Measurements from ENCODE around the gene BMP4. TPM values are rescaled to one million over a fixed set of nuclear protein-coding genes. Genes with fewer than 3 reads are reported as not detected.

The BMP4 gene
- polyA plus RNA-seq, 1 donor from 2014 or later: not detected

DNA sequence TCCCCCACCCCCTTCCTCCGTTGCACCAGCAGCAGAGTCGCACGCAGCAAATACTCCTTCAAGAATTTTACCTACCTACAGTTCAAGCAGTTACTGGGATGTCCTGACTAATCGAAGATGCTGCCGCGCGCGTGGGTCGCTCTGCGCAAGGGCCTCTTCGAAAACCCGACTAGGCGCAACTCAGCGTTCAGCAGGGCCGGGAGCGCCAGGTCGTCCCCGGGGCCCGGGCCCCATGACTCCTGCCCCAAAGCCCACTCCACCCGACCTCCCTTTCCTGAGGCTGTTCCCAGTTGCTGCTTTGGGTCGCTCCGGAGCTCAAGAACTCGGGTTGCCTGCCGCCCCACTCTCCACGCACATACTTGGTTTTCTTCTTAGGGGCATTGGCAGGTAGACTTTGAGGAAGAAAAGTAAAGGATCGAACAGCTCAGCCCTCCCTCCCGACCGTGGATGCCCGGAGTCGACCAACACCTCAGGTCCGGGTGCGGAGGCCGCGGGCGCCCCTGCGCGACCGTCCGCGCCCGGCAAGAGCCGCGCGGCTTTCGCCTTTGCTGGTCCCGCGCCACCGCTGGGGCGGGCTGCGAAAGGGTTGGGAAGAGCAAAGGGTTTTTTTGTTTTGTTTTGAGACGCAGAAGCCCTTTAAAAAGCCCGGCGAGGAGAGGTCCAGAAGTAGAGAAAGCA is 1.9 kb downstream of the BMP4 start:
- H3K9me3 Mint-ChIP-seq: no peaks in the 10 kb centered on the region

DNA sequence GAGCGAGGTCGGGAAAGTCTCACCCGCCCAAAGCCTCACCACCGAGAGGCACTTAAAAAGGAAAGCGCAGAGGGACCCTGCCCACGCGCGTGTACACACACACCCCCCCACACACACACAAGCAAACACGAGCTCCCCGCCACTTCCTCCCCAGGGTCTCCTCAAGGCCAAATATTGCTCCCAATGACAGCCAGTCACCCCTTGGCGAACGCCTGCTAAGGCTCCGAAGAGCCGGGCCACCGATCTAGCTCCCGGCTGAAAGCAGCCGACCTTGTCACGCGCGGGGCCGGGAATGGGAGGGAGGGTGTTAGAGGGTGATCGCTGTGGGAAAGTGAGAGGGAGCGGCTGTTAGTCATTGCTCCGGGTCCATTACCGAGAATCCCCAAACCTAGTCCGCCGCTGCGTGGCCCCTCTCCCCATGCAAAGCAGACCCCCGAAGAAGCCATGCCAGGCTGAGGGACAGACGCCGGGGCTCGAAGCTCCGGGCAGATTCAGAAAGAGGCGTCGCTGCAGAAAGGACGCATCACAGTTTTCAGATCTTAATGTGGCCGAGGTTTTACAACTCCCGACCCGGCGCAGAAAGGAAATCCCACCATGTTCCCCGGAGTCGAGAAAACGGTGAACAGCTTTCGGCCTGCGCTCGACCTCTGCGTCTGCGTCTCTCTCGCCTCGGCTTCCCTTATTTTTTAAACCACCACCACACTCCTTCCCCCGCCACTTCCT is 2.6 kb downstream of the BMP4 start:
- H3K27ac Mint-ChIP-seq: no peak overlapping the region
- H3K9me3 Mint-ChIP-seq: no peaks in the 10 kb centered on the region
- peak overlapping the region; percentile 43 to 93 (median 84) for H3K4me3 Mint-ChIP-seq

More for the DNA sequence above, 1.9 kb downstream of the BMP4 start:
- Mint-ChIP-seq H3K4me1 (peaks cover 9 to 21% (median 12%) of the 10 kb centered on the region in 3 donors), H3K27me3 (peaks cover 64% of the 10 kb centered on the region), H3K27ac (no peak overlapping the region), H3K4me3 (peak overlapping the region; percentile 43 to 93 (median 84)), H3K36me3 (no peaks in the 10 kb centered on the region)

DNA sequence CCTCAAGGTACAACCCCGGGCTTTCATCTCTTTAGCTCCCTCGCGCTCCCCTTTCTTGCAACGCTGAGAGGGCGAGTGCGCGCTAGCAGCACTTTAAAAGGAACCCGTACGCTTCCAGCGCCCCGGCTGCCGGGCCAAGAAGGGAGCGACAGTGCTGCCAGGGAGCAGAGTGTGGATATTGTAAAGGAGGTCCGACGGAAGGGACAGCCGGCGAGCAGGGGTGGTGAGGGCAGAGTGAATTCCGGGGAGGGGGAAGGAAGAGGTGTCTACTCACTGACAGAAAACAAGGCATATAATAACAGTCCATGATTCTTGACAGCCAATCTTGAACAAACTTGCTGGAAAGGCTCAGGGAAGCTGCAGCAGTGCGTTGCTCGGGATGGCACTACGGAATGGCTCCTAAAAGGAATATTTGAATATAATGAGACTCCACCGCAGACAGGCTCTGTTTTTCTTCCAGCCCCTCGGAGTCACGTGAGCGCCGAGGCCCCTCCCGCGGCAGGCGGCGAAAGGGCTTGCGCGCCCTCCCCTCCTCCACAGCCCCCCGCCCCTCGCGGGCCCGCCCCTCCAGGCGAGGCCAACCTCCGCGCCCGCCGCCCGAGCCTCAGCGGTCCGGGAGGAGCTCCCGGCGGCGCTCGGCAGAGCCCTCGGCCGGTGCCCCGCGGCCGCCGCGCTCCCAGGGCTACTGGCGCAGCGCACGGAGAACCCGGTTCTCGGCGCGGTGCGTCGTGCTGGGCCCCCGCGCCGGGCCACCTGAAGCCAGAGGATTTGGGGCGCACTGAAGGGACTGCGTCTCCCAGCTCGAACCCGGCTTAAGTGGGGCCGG is 3.4 kb downstream of the BMP4 start:
- H3K27me3 Mint-ChIP-seq: peaks cover 61% of the 10 kb centered on the region

More for the DNA sequence above, 2.6 kb downstream of the BMP4 start:
- Mint-ChIP-seq H3K36me3 (no peaks in the 10 kb centered on the region), H3K4me1 (peaks cover 9 to 21% (median 12%) of the 10 kb centered on the region in 3 donors), H3K27me3 (peaks cover 63% of the 10 kb centered on the region)

DNA sequence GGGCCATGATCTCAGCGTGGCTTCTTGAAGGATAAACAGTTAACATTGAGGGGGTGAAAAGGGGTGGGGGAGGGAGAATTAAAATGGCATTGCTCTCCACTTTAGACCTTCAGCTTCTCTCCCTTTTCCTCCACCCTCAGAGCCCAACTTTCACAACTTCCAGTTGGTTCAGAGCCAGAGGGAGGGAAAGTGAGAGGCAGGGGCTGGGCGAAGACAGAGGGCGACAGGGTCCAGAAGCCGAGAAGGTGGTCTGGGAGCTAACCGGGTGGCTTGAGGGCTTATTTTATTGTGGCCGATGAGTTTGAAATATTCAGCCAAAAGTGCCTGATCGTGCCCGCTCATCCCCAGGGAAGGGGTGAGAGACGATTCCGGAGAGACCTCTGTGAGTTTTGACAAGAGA is 4.1 kb downstream of the BMP4 start:
- H3K36me3 Mint-ChIP-seq: no peaks in the 10 kb centered on the region
- no peak overlapping the region for H3K27ac Mint-ChIP-seq
- peak overlapping the region in 3 of 4 donors; percentile 30 to 91 (median 50) for H3K4me3 Mint-ChIP-seq
- no peaks in the 10 kb centered on the region for H3K9me3 Mint-ChIP-seq
- H3K4me1 Mint-ChIP-seq: peaks cover 9 to 21% (median 12%) of the 10 kb centered on the region in 3 donors
- H3K27me3 Mint-ChIP-seq: peaks cover 60% of the 10 kb centered on the region

More for the DNA sequence above, 3.4 kb downstream of the BMP4 start:
- no peaks in the 10 kb centered on the region for H3K36me3 Mint-ChIP-seq
- peaks cover 9 to 21% (median 12%) of the 10 kb centered on the region in 3 donors for H3K4me1 Mint-ChIP-seq
- no peak overlapping the region for H3K27ac Mint-ChIP-seq
- H3K4me3 Mint-ChIP-seq: peak overlapping the region; percentile 45 to 93 (median 84)
- no peaks in the 10 kb centered on the region for H3K9me3 Mint-ChIP-seq

DNA sequence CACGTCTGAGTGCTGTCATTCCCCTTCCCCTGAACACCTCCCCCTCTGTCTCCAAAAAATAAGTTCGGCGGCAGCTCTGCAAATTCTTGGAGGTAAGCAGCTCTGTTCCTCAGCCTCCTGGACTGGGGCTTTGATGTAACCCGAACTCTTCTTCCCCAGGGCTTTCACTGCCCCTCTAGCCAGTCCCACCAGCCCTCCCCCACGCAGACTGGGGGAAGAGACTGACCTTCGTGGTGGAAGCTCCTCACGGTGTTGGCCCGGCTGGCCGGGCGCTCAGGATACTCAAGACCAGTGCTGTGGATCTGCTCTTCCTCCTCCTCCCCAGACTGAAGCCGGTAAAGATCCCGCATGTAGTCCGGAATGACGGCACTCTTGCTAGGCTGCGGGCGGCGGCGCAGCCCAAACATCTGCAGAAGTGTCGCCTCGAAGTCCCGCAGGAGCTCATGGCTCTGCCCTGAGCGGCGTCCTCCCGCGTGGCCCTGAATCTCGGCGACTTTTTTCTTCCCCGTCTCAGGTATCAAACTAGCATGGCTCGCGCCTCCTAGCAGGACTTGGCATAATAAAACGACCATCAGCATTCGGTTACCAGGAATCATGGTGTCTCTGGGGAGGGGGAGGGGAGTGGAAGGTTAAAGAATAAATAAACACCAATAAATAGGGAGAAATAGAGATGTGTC is 4.9 kb downstream of the BMP4 start:
- Mint-ChIP-seq H3K4me3 (peak overlapping the region in 3 of 4 donors; percentile 12 to 56 (median 24)), H3K36me3 (no peaks in the 10 kb centered on the region), H3K27me3 (peaks cover 61% of the 10 kb centered on the region), H3K27ac (peak overlapping the region in 1 of 3 donors; percentile 14), H3K9me3 (no peaks in the 10 kb centered on the region), H3K4me1 (peaks cover 4 to 16% (median 10%) of the 10 kb centered on the region in 3 donors)

DNA sequence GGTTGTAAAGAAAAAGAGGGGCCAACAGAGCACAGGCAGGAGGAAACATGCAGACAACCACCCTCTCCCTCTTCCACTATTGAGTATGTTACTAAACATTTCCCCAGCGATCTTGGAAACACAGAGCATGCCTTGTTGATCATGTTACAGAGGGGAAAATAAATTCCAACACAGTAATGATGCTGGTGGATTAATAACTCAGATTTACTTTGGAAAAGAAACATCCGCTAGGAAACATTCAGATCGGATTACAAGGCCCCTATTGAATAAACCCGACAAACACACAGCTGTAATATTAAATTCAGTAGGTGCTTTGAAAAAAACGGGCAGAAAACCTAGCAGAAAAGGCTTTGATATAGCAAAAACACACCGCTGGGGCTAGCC is 5.4 kb downstream of the BMP4 start:
- no peaks in the 10 kb centered on the region for H3K36me3 Mint-ChIP-seq
- peaks cover 4 to 16% (median 9%) of the 10 kb centered on the region in 3 donors for H3K4me1 Mint-ChIP-seq
- H3K27ac Mint-ChIP-seq: no peak overlapping the region
- H3K27me3 Mint-ChIP-seq: peaks cover 59% of the 10 kb centered on the region
- peak overlapping the region in 1 of 4 donors; percentile 12 for H3K4me3 Mint-ChIP-seq
- no peaks in the 10 kb centered on the region for H3K9me3 Mint-ChIP-seq

DNA sequence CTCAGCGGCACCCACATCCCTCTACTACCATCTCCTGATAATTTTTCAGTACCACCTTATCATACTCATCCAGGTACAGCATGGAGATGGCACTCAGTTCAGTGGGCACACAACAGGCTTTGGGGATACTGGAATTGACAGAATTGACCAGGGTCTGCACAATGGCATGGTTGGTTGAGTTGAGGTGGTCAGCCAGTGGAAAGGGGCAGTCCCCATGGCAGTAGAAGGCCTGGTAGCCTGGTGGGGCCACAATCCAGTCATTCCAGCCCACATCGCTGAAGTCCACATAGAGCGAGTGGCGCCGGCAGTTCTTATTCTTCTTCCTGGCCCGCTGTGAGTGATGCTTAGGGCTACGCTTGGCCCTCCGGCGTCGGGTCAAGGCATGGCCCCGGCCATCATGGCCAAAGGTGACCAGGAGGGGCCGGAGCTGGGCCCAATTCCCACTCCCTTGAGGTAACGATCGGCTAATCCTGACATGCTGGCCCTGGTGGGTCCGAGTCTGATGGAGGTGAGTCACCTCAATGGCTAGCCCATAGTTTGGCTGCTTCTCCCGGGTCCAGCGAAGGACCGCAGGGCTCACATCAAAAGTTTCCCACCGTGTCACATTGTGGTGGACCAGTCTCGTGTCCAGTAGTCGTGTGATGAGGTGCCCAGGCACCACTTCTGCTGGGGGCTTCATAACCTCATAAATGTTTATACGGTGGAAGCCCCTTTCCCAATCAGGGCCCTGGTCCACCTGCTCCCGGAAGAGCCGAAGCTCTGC is 6.4 kb downstream of the BMP4 start:
- Mint-ChIP-seq H3K4me1 (peaks cover 4 to 8% (median 6%) of the 10 kb centered on the region in 3 donors), H3K27me3 (peaks cover 54% of the 10 kb centered on the region), H3K4me3 (peak overlapping the region in 1 of 4 donors; percentile 44), H3K27ac (no peak overlapping the region), H3K36me3 (no peaks in the 10 kb centered on the region), H3K9me3 (no peaks in the 10 kb centered on the region)

DNA sequence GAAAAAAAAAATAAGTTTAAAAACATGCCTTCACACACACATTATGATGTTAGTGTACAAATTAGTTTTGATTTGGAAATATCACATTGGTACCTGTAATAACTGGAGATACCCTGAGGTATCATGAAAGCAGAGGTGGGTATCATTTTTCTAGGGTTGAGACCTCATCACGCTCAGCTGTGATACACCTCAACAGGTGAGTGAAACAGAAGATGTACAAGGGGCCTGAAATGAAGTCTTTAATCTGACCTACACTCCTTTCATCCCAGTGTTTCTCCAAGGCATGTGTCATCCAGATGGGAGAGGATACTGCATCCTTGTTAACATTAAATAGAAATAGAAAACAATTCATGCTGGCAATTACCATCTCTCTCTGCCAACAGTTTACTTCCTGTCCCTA is 7.4 kb downstream of the BMP4 start:
- Mint-ChIP-seq H3K36me3 (no peaks in the 10 kb centered on the region), H3K4me3 (no peak overlapping the region), H3K27ac (no peak overlapping the region), H3K27me3 (peaks cover 51% of the 10 kb centered on the region), H3K4me1 (peaks cover 4 to 6% (median 5%) of the 10 kb centered on the region in 3 donors), H3K9me3 (no peaks in the 10 kb centered on the region)

DNA sequence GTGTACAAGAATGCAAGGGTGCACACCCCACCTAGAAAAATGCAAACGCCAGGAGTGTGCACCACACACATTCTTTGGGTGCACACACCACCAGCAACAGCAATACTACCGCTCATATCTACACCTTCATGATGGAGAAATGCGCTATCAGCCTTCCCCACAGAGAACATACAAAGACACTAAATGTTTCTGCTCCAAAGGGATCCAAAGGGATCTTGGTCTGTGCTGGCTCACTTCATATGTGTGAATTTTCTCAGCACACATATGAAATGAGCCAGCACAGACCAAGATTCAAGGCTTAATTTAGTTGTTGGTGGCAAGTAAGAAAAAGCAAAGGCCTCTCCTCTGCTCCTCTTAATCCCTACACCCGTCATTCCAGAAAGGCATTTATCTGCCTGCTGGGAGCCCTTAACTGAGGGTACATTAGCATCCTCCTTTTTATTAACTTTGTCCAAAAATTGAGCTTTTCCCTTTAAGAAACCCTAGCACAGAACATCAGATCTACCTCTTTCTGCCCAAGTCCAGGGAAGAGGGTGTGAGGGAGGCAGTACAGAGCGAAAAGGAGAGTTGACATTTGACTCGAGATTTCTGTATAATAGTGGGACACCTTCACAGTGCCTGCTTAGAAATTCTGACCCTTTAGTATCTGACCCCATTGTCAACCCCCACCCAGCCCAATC is 8.3 kb downstream of the BMP4 start:
- peaks cover 49% of the 10 kb centered on the region for H3K27me3 Mint-ChIP-seq
- no peaks in the 10 kb centered on the region for H3K9me3 Mint-ChIP-seq
- no peak overlapping the region for H3K4me3 Mint-ChIP-seq
- peaks cover 3 to 4% (median 4%) of the 10 kb centered on the region in 3 donors for H3K4me1 Mint-ChIP-seq
- H3K27ac Mint-ChIP-seq: no peak overlapping the region
- H3K36me3 Mint-ChIP-seq: no peaks in the 10 kb centered on the region

DNA sequence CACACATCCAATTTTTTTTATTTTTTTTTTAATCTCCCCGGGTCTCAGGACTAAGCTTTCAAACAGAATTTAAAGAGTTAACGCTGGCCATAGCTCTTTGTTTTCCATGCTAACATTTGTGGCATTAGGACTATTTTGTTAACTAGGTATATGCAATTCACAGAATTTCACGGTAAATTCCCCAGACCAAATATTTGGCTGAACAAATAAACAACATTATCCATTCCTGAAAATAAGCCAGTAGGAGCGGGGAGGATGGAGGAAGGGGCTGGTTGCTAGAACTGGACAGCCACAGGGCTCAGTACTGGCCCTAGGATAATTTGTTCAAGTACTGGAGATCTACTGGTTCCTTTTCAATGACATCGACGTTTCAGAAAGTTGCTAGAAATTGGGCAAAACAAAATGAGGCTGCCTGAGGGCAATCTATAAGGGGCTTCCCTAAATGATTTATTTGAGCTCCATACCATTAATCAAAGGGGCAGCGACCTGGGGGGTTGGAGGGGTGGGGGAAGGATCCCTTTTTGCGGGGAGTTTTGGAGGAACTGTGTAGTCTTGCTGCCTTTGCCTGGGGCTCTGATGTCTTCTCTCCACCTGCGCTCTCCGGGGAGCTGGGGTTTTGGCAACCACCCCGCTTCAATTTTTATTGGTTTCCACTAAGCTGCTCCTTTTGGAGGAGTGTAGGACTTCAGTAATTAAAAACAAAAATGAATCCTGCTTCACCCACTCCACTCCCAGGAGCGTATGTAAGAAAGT is 9.0 kb downstream of the BMP4 start:
- Mint-ChIP-seq H3K4me1 (no peaks in the 10 kb centered on the region), H3K36me3 (no peaks in the 10 kb centered on the region), H3K27ac (no peak overlapping the region), H3K27me3 (peaks cover 43% of the 10 kb centered on the region), H3K9me3 (no peaks in the 10 kb centered on the region), H3K4me3 (no peak overlapping the region)

DNA sequence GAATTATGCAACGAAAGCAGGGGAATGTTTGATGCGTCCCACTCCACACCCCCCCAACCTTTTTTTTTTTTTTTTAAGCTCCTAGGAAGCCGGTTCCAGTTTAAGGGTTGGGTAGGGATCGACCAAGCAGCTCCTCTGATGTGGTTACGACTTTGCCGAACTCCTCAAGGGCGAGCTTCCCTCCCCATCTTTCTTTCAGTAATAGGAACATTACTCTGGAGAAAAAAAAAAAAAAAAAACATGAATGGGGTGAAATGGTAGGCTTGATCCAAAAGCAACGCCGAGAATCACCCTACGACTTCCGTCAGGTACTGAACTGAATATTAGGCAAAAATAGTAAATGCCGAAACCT is 9.6 kb downstream of the BMP4 start:
- no peaks in the 10 kb centered on the region for H3K9me3 Mint-ChIP-seq
- no peaks in the 10 kb centered on the region for H3K4me1 Mint-ChIP-seq
- H3K27ac Mint-ChIP-seq: no peak overlapping the region
- H3K4me3 Mint-ChIP-seq: no peak overlapping the region
- H3K36me3 Mint-ChIP-seq: no peaks in the 10 kb centered on the region
- peaks cover 38% of the 10 kb centered on the region for H3K27me3 Mint-ChIP-seq

DNA sequence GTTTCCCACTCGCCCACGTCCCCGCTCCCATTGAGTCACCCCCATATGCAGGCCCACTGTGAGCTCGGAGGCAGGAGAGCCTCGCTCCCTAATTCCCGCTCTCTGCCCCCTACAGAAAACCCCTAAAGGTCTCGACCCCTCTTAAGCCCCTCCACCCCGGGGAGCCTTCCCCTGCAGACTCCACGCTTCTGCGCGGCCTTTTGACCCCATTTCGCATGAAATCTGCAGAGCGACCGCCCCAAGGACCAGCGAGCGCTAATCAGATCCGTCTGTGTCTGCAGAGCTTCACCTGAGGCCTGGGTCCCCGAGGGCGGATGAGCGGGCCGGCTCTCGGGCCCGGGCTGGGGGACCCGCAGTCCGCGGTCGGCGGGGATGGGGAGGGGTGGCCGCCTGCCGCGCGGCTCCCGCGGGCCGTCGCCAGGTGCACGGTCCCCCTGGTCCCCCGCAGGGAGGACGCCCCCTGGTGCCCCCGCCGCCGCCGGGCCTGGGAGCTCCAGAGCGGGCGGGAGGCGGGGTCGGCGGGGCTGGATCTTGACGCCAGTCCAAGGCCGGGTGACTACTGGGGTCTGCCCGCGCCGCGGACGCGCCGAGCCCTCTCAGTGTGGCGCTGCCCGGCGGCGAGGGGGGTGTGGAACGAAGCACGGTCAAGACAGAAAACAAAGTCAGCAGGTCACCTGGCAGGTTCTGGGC is 10.1 kb downstream of the BMP4 start:
- no peak overlapping the region for H3K4me3 Mint-ChIP-seq
- no peaks in the 10 kb centered on the region for H3K9me3 Mint-ChIP-seq
- H3K27ac Mint-ChIP-seq: no peak overlapping the region
- no peaks in the 10 kb centered on the region for H3K4me1 Mint-ChIP-seq
- H3K27me3 Mint-ChIP-seq: peaks cover 33% of the 10 kb centered on the region
- H3K36me3 Mint-ChIP-seq: no peaks in the 10 kb centered on the region

DNA sequence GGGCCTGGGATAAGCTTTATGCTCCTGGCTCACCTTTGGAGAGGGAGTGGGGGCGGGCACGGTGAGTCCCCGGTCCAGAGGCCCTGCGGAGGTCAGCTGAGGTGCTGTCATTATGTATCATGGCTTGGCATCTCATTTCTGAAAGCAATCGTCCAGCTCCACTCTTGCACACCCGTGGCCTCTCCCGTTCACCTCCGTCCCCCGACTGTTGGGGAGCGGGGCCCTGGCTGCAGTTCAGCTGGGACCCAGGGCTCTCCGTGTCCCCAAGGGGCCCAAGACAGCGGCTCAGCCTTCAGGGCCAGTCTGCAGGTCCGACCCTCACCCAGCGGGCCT is 10.6 kb downstream of the BMP4 start:
- Mint-ChIP-seq H3K27ac (no peak overlapping the region), H3K4me3 (no peak overlapping the region), H3K27me3 (peaks cover 31% of the 10 kb centered on the region), H3K4me1 (no peaks in the 10 kb centered on the region), H3K9me3 (no peaks in the 10 kb centered on the region), H3K36me3 (no peaks in the 10 kb centered on the region)

Data from IgD-negative memory B cell (primary cell).